Esophagus squamous epithelium (tissue), 4 donors: ENCODE measurements around the gene UNK.

Experiments used
- CTCF ChIP-seq, 6 experiments: fragments of 450-650 bp in 4 of 6; fragments of 200-600 bp in 2 of 6; sonication (generic) in 2 of 6; IDR thresholded peaks; one replicate each; pipeline ENCODE4 v1.5.1; 2016 to 2019; ENCODE audit warnings: antibody characterized with exemption in 6 of 6, mild to moderate bottlenecking in 4 of 6, moderate library complexity in 4 of 6
- POLR2A ChIP-seq, 4 donors: fragments of 450-650 bp; IDR thresholded peaks; one replicate each; pipeline ENCODE4 v1.6.1; 2017; ENCODE audit warnings: antibody characterized with exemption in 4 of 4, mild to moderate bottlenecking in 4 of 4, moderate library complexity in 3 of 4

GRCh38 chr17:75771334-75772281 is 13.0 kb upstream of the UNK start:
- TF ChIP-seq CTCF (IDR thresholded peaks at IDR 0.05) (peak in 3 of 6 experiments; percentile 26 to 47 (median 27)), POLR2A (IDR thresholded peaks at IDR 0.05) (no peak)
